SKM-1 (cell line): ENCODE measurements around the gene RNF220.
"Not testable (repeated sequence)": the region's sequence is repeated elsewhere in the genome, so short reads cannot be mapped to it uniquely, and the experiment has no call there.

Experiments used
- DNase-seq: peaks from one replicate; lab custom pipeline; 2025; ENCODE audit not compliant: unreplicated experiment; lab: John Stamatoyannopoulos, UW

The RNF220 gene

DNA sequence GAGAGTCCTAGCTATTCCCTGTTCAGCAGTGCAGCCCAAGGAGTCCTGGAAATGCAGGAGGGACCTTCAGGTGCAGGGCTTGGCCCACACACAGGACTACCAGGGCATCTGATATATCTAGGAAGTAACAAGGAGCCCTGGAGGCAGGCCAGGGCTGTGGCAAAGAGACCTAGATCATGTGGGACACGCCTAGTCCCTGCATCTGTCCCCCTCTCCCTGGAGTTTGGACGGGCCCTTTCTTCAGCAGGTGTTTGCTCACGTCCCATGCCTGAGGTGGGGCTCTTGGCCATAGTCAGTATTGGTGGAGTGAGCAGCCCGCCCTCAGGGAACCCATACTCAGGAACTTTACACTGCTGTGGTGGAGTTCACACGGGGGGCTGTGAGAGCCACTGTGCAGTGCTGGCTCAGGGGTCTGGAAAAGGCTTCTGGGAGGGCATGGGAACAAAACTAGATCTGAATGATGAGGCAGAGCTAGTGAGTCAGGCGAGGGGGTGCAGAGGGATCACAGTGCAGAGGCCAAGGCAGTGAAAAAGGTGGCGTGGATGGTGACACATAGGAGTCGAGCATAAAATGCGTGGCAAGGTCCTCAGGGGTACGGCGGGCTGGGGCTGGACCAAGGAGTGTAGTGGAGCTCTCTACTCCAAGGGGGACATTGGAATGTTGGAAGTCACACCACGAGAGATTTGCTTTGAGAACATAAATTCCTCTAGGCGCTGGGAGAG lies 243.6 kb downstream of the RNF220 start:
- DNase-seq, result no peak

DNA sequence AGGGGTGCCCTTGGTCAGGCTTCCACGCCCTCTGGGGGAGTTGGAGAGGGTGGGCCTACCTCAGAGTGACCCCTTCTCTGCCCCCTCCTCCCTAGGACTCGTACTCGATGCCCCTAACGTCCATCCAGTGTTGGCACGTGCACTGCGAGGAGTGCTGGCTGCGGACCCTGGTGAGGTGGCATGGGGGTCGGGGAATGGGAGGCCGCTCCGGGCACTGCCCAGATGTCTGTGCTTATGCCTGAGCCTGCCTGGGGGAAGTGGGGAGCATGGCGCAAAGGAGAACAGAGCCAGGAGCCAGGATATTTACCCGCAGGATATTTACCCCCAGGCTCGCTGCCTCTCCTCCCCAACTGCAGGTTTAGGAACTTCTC lies 244.7 kb downstream of the RNF220 start:
- no peak for DNase-seq

GRCh38 chr1:44650159-44650831 lies 245.2 kb downstream of the RNF220 start:
- no peak for DNase-seq

GRCh38 chr1:44651069-44651468 lies 246.0 kb downstream of the RNF220 start:
- DNase-seq, result no peak

DNA sequence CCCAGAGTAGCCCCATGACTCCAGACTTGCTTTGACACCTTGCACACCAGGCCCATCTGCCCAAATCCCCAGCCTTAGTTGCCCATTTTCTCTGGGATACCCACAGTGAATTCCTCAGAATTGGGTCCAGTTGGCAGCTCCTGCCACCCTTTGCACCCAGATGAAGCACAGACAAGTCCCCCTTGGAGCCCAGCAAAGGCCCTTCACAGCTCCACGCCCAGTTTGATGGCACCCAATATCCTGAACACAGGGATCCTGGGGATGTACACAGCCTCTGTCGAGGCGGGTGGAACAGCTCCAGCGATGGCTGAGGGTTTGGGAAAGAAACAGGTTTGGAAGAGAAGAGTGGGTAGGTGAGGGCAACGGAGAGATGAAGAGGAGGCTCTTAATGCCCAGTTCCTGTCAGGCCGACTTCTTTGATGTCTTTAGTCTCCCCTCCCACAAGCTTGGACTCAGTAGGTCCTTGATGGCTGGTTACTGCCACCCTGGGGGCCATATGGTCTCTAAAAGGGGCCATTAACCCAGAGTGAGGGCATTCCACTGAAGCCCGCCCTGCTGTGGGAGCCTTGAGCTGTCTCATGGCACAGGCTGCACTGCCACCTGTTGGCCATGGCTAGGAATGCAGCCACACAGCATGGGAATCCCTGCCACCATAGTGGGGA lies 247.5 kb downstream of the RNF220 start:
- DNase-seq, result peak; percentile 7

GRCh38 chr1:44653107-44653964 lies 248.3 kb downstream of the RNF220 start:
- DNase-seq, result no peak

GRCh38 chr1:44654621-44655187 lies 249.6 kb downstream of the RNF220 start:
- DNase-seq, result no peak

DNA sequence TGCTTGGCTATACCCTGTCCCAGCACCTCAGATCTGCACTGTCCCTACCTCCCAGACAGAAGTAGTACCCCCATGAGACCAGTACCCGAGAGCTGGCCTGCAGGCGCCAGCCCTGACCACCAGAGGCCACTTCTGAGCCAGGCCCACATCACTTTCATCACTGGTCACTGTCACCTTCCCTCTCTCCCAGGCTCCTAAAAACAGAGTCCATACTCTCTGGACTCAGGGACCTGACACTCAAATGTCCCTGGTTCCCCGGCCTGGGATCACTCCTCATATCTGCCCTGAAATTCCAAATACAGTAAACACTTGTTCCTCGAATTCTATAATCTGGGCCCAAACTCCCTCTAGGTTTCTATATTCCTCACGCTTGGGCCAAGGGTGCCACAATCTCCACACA lies 250.6 kb downstream of the RNF220 start:
- peak; percentile 14 for DNase-seq

GRCh38 chr1:44659566-44659965 lies 254.5 kb downstream of the RNF220 start:
- DNase-seq, result no peak

- DNase-seq, result no peak
Measured at GRCh38 chr1:44660176-44660575, 255.1 kb downstream of the RNF220 start.

DNA sequence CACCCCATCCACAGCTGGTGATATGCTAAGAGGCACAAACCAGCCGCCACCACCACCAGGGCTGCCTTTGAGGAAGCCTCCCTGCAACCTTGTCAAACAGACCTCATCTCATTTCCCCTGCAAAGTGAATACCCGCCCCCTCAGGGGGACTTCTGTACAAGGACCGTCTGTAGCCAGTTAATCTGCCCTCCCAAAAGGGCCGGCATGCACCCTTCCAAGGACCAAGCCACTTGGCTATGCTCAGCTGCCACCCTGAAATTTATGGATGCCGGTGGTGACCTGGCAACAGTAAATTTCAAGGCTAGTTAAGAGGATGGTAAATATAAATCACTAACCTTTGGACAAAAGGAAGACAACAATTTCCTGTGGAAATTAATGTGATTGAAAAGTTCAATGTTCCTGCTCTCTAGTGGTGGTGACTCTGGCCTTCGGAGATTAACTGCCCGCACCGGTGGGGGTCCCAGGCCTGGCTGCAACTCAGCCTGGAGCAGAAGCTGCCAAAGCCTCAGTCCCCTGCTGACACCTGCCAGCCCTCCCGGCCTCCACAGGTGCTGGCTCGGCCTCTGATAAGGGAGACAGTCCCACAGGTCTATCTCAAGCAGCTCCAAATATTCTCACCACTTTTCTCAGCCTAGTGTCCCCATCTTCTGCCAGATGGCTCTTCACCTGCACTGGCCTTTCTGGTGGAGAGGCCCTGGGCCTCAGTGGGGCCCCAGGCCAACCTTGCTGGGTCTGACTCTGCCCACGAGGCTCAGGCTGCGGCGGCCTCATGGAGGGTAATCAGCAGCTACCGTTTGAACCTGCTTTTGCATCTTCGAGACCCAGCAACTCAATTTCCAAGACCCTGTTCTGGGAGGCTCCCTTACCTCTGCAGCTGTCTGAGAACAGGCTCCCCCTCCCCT lies 257.0 kb downstream of the RNF220 start:
- no peak for DNase-seq

DNA sequence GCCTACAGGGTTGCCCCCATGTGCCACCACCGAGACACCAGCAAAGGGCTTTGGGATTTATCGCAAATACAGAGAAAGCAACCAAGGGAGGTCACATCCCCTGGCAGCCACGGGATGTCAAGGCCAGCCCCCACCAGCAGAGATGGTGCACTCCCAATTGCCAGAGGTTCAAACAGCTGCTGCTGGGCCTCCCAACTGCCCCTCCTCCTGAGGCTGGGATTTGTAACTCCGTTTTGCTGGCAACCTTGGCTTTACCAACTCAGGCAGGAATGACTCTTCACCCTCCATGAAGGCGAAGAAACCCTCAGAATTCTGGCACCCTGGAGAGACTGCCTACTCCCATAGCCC lies 257.6 kb downstream of the RNF220 start:
- DNase-seq, result no peak

DNA sequence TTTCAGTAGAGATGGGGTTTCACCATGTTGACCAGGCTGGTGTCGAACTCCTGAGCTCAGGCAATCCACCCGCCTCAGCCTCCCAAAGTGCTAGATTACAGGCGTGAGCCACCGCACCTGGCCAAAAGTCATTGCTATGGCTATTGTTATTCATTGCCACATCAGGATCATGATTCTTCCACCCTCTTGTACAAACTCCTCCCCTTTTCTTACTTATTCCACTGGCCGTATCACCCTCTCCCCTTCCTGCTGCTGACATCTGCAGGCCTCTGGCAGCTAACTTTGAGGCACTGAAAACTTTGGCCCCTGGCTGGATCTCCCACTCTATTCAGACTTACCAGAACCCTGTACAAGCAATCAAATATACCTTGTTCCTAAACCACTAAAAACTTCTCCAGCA lies 258.4 kb downstream of the RNF220 start:
- no peak for DNase-seq

- DNase-seq, result no peak
Measured at GRCh38 chr1:44664730-44665370, 259.8 kb downstream of the RNF220 start.

- not testable (repeated sequence) for DNase-seq
Measured at GRCh38 chr1:44666719-44667118, 261.7 kb downstream of the RNF220 start.

DNA sequence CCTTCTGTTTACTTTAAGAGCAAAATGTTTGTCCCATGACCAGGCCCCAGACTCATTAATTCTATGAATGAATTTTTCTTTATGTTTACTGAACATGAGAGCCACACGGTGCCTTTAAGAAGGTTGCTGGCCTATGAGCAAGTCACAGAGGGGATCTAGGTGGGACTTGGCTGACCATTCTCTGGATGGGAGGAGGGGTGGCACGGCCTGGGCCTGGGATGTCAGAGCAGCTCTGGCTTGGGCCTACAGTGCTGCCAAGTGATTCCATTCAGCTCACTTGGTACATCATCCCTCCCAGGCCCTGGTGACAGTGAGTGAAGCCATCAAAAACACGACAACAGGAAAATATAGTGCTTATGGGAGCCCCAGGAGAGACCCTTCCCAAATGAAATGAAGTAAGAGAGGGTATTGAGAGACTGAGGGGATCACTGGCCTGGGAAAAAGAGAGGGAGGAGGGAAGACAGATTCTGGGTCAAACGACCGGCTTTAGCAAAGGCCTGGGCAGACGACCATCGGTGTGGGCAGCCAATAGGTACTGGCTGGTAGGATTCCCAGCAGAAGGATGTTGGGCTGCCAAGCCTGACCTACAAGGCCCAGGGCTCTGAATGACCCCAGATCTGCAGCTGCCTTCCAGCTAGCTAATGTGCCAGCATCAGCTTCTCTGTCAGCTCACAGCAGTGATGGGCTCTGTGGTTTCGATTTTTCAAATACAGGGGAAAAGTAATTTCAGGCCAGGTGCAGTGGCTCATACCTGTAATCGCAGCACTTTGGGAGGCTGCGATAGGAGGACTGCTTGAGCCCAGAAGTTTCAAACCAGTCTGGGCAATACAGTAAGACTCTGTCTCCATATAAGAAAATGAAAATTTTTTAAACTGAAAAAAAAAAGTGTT lies 265.9 kb downstream of the RNF220 start:
- no peak for DNase-seq

GRCh38 chr1:44672254-44672955 lies 267.4 kb downstream of the RNF220 start:
- peak; percentile 92 for DNase-seq
